ENCODE measurements around the gene GYG1.

- TF ChIP-seq CTCF (IDR thresholded peaks at IDR 0.05): no peak
- no peak for TF ChIP-seq REST (IDR thresholded peaks at IDR 0.05; ENCODE audit: insufficient read depth in 1 of 2, low read depth in 2 of 2, low read length in 1 of 2)
- no peak for TF ChIP-seq TCF7L2 (IDR thresholded peaks at IDR 0.05; ENCODE audit: low read depth, low read length)
- no peak for TF ChIP-seq POLR2AphosphoS5 (IDR thresholded peaks at IDR 0.05; ENCODE audit: low read depth, low read length)
- TF ChIP-seq SIN3A (IDR thresholded peaks at IDR 0.05; ENCODE audit: borderline replicate concordance, insufficient read depth, low read depth, low read length): no peak
Measured at GRCh38 chr3:148992635-148993255, 1.4 kb downstream of the GYG1 start.

Data from Panc1 (cell line).